ENCODE data around the gene SH3BGRL2. TPM values are rescaled to one million over a fixed set of nuclear protein-coding genes. Genes with fewer than 3 reads are reported as not detected.

Gene SH3BGRL2
- 100 to 1,000 TPM in 1 of 4 donors, 10 to 100 TPM in 3; 34.2 to 102 (median 56.6) TPM for total RNA-seq

DNA sequence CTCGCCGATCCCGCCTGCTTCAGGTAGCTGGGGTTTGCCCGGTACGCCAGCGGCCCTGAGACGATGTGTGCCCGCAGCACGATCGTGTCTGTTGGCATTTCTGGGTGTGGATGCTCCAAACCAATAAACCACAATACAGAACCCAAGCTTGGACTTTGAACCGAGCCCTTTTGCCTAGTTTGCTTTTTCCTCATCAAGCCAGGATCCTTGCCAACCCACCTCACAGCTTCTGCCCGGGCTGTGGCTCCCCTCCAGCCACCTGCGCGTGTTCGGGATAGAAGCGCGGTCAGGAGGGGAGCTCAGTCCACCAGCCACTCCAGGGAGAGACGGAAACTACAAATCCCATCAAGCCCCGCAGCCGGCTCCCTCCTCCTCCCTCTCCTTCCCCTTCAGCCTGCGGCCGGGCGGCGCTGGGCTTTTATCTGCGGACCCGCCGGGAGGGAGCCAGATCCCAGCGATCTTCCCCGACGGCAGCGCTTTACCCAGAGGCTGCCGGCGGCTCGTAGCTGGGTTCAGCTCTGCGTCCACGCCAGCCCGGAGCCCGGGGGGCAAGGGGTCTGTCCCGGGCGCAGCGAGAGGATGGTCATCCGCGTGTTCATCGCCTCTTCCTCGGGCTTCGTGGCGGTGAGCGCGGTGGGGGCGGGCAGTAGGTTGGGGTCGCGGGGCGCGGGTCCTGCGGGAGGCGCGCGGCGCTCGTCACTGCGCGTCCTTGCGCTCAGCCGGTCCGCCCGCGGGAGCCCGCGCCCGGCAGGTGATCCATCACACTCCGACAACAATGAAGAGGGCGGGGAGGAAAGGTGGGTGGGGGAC lies at the start of gene SH3BGRL2:
TSS of gene SH3BGRL2 (plus strand) at position 447 of the 810 bp plus-strand sequence. CDS start at position 580, 133 bp downstream.
- Histone ChIP-seq H3K36me3 (no peaks in the 10 kb centered on the region), H3K4me3 (peak within 1 kb of the TSS; percentile 75 to 94 (median 83)), H3K9me3 (no peaks in the 10 kb centered on the region), H3K27ac (peak within 1 kb of the TSS; percentile 83 to 86 (median 85)), H3K27me3 (peaks cover 0 to 6% (median 0%) of the 10 kb centered on the region in 4 donors), H3K4me1 (peaks cover 0 to 27% (median 3%) of the 10 kb centered on the region in 3 donors)
- no peak for DNase-seq
- WGBS, 2 donors, result 7 to 8% methylated on average over 6 to 14 of the region's 72 CpGs
- TF ChIP-seq POLR2A (IDR thresholded peaks at IDR 0.05), result peak in 2 of 4 donors; percentile 25 to 32
- TF ChIP-seq, protein P1, sequence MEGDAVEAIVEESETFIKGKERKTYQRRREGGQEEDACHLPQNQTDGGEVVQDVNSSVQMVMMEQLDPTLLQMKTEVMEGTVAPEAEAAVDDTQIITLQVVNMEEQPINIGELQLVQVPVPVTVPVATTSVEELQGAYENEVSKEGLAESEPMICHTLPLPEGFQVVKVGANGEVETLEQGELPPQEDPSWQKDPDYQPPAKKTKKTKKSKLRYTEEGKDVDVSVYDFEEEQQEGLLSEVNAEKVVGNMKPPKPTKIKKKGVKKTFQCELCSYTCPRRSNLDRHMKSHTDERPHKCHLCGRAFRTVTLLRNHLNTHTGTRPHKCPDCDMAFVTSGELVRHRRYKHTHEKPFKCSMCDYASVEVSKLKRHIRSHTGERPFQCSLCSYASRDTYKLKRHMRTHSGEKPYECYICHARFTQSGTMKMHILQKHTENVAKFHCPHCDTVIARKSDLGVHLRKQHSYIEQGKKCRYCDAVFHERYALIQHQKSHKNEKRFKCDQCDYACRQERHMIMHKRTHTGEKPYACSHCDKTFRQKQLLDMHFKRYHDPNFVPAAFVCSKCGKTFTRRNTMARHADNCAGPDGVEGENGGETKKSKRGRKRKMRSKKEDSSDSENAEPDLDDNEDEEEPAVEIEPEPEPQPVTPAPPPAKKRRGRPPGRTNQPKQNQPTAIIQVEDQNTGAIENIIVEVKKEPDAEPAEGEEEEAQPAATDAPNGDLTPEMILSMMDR (IDR thresholded peaks at IDR 0.05), result no peak
- intact Hi-C loops (cut with DNase I), result no loop called here

DNA sequence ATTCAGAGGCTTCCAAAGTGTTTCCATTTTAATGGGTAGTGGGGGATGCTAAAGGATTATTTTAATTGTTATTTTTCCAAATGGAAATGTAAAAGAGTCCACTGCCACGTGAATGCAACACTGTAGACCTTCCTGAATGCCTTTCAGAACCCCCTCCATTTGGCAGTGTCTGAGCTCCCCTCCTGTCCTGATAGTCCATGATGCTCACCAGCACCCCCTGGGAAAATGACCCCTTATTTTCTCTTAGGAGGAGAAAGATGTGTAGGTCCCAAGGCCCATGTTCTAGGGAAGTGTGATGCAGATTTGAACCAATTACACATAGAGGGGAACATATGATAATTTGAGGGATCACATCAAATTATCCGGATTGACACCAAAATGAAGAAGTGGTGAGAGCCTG lies 46.8 kb upstream of the SH3BGRL2 start:
- DNase-seq, result no peak
- TF ChIP-seq, protein P1 (IDR thresholded peaks at IDR 0.05), result no peak
- no peak for TF ChIP-seq POLR2A (IDR thresholded peaks at IDR 0.05)
- H3K4me1 ChIP-seq, result no peaks in the 10 kb centered on the region
- H3K27me3 ChIP-seq, result no peaks in the 10 kb centered on the region
- intact Hi-C loops (cut with DNase I), result no loop called here
- H3K4me3 ChIP-seq, result no peak overlapping the region
- H3K36me3 ChIP-seq, result no peaks in the 10 kb centered on the region
- WGBS, 2 donors, result 49 to 71% methylated on average over 2 of the region's 2 CpGs
- H3K27ac ChIP-seq, result no peak overlapping the region
- no peaks in the 10 kb centered on the region for H3K9me3 ChIP-seq

DNA sequence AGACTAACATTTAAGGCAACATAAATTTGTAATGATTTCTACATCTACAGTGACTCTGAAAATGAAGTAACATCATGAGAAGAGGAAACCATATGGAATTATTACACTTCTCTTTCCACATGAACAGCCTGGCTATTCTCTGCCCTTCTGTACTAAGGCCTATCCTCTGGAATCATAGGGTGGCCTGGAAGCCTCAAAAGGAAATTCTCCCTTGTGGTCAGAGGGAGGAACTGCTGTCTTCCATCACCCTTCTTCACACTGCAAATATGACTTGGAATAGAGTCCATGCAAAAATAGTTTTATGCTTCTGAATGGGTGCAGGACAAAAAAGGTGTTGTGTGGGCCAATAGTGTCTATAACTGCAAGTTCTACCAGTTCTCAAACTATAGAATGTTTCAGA lies 44.6 kb upstream of the SH3BGRL2 start:
- Histone ChIP-seq H3K9me3 (no peaks in the 10 kb centered on the region), H3K36me3 (no peaks in the 10 kb centered on the region), H3K27ac (no peak overlapping the region), H3K27me3 (no peaks in the 10 kb centered on the region), H3K4me3 (no peak overlapping the region), H3K4me1 (no peaks in the 10 kb centered on the region)
- no peak for DNase-seq
- TF ChIP-seq, protein P1 (IDR thresholded peaks at IDR 0.05), result peak in 5 of 6 experiments; percentile 6 to 45 (median 16)
- TF ChIP-seq POLR2A (IDR thresholded peaks at IDR 0.05), result no peak
- intact Hi-C loops (cut with DNase I), result no loop called here

DNA sequence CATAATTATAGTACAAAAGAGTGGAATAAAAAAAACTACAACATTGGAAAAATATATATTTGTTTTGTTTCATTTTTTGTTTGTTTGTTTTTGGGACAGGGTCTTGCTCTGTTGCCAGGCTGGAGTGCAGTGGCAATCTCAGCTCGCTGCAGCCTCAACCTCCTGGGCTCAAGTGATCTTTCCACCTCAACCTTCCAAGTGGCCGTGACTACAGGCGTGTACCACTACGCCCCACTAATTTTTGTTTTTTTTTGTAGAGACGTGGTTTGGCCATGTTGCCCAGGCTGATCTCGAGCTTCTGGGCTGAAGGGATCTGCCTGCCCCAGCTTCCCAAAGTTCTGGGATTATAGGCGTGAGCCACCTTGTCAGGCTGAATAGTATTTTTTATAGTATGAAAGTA lies 41.4 kb upstream of the SH3BGRL2 start:
- no peaks in the 10 kb centered on the region for H3K4me1 ChIP-seq
- no peak overlapping the region for H3K27ac ChIP-seq
- WGBS, 2 donors, result 72 to 78% methylated on average over 6 to 7 of the region's 7 CpGs
- H3K27me3 ChIP-seq, result no peaks in the 10 kb centered on the region
- no peak for DNase-seq
- no peak overlapping the region for H3K4me3 ChIP-seq
- H3K9me3 ChIP-seq, result no peaks in the 10 kb centered on the region
- TF ChIP-seq, protein P1 (IDR thresholded peaks at IDR 0.05), result no peak
- no peak for TF ChIP-seq POLR2A (IDR thresholded peaks at IDR 0.05)
- H3K36me3 ChIP-seq, result no peaks in the 10 kb centered on the region
- intact Hi-C loops (cut with DNase I), result no loop called here

DNA sequence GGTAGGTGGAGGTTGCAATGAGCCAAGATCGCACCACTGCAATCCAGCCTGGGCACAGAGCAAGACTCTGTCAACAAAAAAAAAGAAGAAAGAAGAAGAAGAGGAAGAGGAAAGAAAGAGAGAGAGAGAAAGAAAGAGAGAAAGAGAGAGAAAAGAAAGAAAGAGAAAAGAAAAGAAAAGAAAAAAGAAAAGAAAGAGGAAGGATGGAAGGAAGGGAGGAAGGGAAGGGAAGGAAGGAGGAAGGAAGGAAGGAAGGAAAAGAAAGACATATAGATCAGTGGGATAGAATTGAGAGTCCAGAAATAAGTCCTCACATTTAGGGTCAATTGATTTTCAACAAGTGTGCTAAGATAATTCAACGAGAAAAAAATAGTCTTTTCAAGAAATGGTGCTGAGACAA lies 34.0 kb upstream of the SH3BGRL2 start:
- TF ChIP-seq, protein P1 (IDR thresholded peaks at IDR 0.05), result no peak
- no peak for TF ChIP-seq POLR2A (IDR thresholded peaks at IDR 0.05)
- Histone ChIP-seq H3K4me1 (peaks cover 0 to 15% (median 7%) of the 10 kb centered on the region in 3 donors), H3K9me3 (no peaks in the 10 kb centered on the region), H3K27ac (no peak overlapping the region), H3K4me3 (no peak overlapping the region), H3K27me3 (no peaks in the 10 kb centered on the region), H3K36me3 (no peaks in the 10 kb centered on the region)
- DNase-seq, result no peak
- WGBS, 2 donors, result 86 to 90% methylated on average over 2 of the region's 2 CpGs
- intact Hi-C loops (cut with DNase I), result no loop called here
